ENCODE results near the gene XCR1. TPM values are rescaled to one million over a fixed set of nuclear protein-coding genes. Genes with fewer than 3 reads are reported as not detected.
A peak's percentile ranks its signal among the peaks of the same experiment; 100 is the strongest.

XCR1 gene
- total and polyA plus RNA-seq, 8 donors = 0.07 to 2.0 (median 0.70) TPM

DNA sequence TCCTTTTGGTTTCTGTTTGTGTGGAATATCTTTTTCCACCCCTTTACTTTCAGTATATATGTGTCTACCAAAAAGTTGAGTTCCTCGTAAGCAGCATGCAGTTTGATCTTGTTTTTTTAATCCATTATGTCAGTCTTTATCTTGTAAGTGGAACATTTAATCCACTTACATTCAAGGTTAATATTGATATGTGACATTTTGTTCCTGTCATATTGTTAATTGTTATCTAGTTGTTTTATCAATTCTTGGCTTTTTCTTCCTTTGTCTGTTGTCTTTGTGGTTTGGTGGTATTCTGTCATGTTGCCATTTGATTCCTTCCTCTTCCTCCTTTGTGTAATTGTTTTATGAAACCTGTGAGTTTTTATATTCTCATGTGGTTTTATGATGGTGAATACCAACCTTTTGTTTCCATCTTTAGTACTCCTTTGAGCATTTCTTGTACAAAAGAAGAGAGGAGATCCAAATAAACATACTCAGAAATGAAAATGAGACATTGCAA lies 43.4 kb upstream of the XCR1 start:
- intact Hi-C loops (cut with DNase I) = no loop called here
- Histone ChIP-seq H3K4me3 (no peak overlapping the region), H3K27ac (no peak overlapping the region), H3K9me3 (no peaks in the 10 kb centered on the region), H3K27me3 (no peaks in the 10 kb centered on the region), H3K36me3 (no peaks in the 10 kb centered on the region), H3K4me1 (peaks cover 0 to 9% of the 10 kb centered on the region in 2 donors)
- DNase-seq = no peak
- TF ChIP-seq, protein P1, sequence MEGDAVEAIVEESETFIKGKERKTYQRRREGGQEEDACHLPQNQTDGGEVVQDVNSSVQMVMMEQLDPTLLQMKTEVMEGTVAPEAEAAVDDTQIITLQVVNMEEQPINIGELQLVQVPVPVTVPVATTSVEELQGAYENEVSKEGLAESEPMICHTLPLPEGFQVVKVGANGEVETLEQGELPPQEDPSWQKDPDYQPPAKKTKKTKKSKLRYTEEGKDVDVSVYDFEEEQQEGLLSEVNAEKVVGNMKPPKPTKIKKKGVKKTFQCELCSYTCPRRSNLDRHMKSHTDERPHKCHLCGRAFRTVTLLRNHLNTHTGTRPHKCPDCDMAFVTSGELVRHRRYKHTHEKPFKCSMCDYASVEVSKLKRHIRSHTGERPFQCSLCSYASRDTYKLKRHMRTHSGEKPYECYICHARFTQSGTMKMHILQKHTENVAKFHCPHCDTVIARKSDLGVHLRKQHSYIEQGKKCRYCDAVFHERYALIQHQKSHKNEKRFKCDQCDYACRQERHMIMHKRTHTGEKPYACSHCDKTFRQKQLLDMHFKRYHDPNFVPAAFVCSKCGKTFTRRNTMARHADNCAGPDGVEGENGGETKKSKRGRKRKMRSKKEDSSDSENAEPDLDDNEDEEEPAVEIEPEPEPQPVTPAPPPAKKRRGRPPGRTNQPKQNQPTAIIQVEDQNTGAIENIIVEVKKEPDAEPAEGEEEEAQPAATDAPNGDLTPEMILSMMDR (IDR thresholded peaks at IDR 0.05) = no peak
- no peak for ATAC-seq

DNA sequence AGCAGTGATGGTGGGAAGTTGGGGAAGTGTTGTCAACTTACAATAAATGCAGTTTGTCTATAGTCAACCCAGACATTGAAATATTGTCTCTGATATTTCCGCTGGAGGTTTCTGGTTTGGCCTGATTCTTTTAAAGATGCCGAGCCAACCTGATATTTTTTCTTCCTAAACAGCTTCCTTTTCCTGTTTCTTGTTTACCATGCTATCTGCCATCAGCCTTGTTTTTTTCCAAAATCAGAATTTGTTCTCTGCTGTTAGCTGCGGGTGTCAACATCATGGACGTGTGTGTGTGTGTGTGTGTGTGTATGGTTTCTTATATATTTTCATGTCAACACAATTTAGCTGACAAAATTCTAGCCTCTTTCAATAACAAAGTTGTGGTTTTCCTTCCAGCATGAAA lies 41.2 kb upstream of the XCR1 start:
- no peaks in the 10 kb centered on the region for H3K27me3 ChIP-seq
- TF ChIP-seq, protein P1 (IDR thresholded peaks at IDR 0.05) = no peak

DNA sequence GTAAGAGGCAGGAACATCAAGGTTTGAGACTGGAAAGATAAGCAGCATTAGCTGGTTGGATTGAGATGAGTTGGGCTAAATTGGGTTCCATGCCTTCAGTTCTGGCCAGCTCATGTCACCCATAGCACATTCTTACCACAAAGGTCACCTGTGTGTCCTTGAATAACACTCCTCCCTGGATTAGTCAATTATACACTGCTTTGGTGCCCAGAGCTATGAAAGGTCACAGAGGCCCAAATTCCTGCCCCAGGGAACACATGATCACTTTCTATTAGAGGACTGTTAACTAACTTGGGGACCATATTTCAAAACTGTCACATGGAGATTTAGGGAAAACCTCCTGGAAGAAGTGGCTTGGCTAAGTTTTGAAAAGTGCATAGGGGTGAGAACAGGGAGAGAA lies 40.1 kb upstream of the XCR1 start:
- intact Hi-C loops (cut with DNase I) = no loop called here
- no peak overlapping the region for H3K4me3 ChIP-seq
- no peaks in the 10 kb centered on the region for H3K9me3 ChIP-seq
- H3K27ac ChIP-seq = no peak overlapping the region
- DNase-seq = no peak
- no peaks in the 10 kb centered on the region for H3K36me3 ChIP-seq
- no peak for ATAC-seq
- peaks cover 0 to 9% of the 10 kb centered on the region in 2 donors for H3K4me1 ChIP-seq
- H3K27me3 ChIP-seq = no peaks in the 10 kb centered on the region
- TF ChIP-seq, protein P1 (IDR thresholded peaks at IDR 0.05) = no peak

More for the DNA sequence above, 41.2 kb upstream of the XCR1 start:
- no peak overlapping the region for H3K4me3 ChIP-seq
- DNase-seq (no peak), ATAC-seq (no peak)
- no peaks in the 10 kb centered on the region for H3K36me3 ChIP-seq
- peaks cover 0 to 9% of the 10 kb centered on the region in 2 donors for H3K4me1 ChIP-seq
- no peak overlapping the region for H3K27ac ChIP-seq
- H3K9me3 ChIP-seq = no peaks in the 10 kb centered on the region
- intact Hi-C loops (cut with DNase I) = no loop called here

DNA sequence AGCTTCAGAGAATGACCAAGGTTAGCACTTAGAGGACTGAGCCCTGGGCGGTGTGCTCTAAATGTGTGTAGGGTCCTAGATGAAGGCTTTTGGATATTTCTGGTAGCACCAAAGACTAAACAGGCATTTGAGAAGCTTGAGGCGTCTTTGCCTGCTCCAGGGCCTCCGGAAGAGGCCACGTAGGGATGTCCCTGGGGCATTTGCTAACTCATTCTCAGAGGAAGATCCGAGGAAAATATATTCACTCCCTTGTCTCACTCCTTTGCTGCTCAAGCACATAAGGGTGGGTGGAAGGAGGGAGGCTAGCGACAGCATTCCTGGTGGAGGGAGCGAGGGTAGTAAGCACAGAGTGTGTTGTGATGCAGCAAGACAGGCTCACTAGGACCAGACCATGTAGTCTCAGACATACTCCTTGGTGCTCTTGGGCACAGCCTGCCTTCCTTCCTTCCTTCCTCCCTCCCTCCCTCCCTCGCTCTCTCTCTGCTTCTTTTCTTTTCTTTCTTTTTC lies 38.5 kb upstream of the XCR1 start:
- ATAC-seq = no peak
- no peak overlapping the region for H3K27ac ChIP-seq
- H3K36me3 ChIP-seq = no peaks in the 10 kb centered on the region
- DNase-seq = no peak
- peaks cover 0 to 4% of the 10 kb centered on the region in 2 donors for H3K4me1 ChIP-seq
- no peaks in the 10 kb centered on the region for H3K9me3 ChIP-seq
- TF ChIP-seq, protein P1 (IDR thresholded peaks at IDR 0.05) = no peak
- H3K4me3 ChIP-seq = no peak overlapping the region
- intact Hi-C loops (cut with DNase I) = no loop called here
- no peaks in the 10 kb centered on the region for H3K27me3 ChIP-seq

DNA sequence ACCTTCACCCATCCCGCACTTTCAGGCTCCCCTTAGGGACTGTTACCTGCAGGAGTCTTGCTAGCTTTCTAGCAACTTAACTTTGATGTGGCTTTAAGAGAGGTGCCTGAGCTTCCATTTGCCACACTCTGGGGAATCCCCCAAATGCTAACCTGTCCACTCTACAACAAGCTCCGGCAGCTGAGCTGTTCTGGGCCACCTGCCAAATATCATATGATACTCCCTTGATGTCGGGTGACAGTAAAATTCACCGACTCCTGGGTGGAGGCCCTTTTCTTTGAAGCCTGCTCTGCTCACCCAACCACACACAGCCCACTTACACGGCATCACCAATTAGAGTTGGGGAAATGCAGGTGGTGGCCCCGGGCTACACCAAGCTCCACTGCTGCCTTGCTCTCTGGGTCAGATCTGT lies 38.0 kb upstream of the XCR1 start:
- intact Hi-C loops (cut with DNase I) = no loop called here
- Histone ChIP-seq H3K4me1 (no peaks in the 10 kb centered on the region), H3K27me3 (no peaks in the 10 kb centered on the region), H3K27ac (no peak overlapping the region), H3K4me3 (no peak overlapping the region), H3K9me3 (no peaks in the 10 kb centered on the region), H3K36me3 (no peaks in the 10 kb centered on the region)
- DNase-seq (no peak), ATAC-seq (peak; percentile 62)
- TF ChIP-seq, protein P1 (IDR thresholded peaks at IDR 0.05) = no peak
